IPS-18c (cell line): ENCODE results near the gene PDK2.
"Not testable (repeated sequence)": the region's sequence is repeated elsewhere in the genome, so short reads cannot be mapped to it uniquely, and the experiment has no call there.

Experiments used
- H3K4me3 ChIP-seq: 2 replicates; pipeline ENCODE4 v1.7.0; 2013; ENCODE audit warnings: low read depth, mild to moderate bottlenecking, low read length, moderate library complexity; ENCODE audit not compliant: insufficient read depth
- H3K9me3 ChIP-seq: one replicate; pipeline ENCODE4 v1.6.1; 2013; ENCODE audit warnings: mild to moderate bottlenecking, low read length, moderate library complexity; ENCODE audit not compliant: control insufficient read depth, insufficient read depth

The PDK2 gene

DNA sequence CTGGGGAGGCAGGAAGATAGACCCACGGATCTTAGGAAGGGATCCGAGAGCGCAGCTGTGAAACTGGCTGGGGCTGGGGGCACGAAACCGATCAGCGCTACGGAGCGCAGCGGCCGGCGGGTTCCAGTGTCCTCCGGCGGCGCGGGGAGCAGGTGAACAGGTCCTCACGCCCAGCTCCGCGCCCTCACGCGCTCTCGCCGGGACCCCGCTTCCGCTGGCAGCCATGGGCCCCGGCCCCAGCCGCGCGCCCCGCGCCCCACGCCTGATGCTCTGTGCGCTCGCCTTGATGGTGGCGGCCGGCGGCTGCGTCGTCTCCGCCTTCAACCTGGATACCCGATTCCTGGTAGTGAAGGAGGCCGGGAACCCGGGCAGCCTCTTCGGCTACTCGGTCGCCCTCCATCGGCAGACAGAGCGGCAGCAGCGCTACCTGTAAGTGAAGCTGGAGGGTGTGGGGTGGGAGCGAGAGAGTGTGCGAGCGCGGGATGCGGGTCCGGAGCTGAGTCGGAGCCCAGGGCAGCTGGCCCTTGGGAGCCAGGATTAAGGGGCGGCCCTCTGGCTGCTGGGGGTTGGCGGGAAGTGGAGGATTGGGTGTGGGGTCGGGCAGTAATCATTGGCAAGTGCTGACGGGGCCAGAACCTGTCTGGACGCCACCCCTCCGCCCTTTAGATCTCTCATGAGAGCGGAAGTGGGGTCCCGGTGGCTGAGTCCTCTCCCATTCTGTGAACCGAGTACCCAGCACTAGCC lies 38.8 kb upstream of the PDK2 start:
- Histone ChIP-seq H3K9me3 (no peaks in the 10 kb centered on the region), H3K4me3 (peak overlapping the region; percentile 77)

DNA sequence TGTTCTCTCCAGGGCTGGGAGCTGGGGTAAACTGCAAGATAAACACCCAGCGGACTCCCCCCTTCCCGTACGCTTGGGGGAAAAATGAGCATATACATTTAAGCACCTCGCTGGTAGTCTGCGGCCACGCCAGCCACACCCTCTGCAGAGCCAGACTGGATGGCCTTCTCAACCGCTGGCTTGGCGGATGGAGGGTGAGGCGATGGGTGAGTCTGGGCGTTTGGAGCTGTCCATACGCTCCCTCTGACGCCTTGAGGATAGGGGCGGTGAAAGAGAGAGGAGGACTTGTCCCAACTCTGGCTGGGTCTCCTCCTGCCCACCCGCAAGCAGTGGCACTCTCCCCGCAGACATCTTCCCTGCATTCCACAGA lies 38.2 kb upstream of the PDK2 start:
- Histone ChIP-seq H3K9me3 (no peaks in the 10 kb centered on the region), H3K4me3 (peak overlapping the region; percentile 77)

DNA sequence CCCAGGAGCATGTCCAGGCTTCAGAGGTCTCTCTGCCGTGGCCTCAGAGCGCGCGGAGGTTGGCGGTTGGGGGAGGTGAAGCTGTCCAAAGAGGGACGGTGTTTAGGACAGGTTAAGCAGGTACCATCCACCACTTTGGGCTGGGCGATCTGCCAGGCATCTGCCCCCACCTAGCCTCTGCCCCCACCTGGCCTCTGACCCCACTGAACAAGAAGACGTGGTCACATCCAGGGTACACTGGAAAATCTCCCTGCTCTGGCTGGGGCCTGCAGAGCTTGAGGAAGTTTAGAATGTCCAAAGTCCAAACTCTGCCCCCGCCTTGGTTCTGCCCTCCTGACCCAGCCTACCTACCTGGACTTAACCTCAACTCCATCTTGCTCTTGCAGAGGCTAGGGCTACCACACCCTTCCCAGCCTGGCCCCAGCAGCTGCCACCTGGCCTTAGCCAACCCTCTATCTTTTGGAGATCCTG lies 37.6 kb upstream of the PDK2 start:
- peak overlapping the region; percentile 77 for H3K4me3 ChIP-seq
- no peaks in the 10 kb centered on the region for H3K9me3 ChIP-seq

DNA sequence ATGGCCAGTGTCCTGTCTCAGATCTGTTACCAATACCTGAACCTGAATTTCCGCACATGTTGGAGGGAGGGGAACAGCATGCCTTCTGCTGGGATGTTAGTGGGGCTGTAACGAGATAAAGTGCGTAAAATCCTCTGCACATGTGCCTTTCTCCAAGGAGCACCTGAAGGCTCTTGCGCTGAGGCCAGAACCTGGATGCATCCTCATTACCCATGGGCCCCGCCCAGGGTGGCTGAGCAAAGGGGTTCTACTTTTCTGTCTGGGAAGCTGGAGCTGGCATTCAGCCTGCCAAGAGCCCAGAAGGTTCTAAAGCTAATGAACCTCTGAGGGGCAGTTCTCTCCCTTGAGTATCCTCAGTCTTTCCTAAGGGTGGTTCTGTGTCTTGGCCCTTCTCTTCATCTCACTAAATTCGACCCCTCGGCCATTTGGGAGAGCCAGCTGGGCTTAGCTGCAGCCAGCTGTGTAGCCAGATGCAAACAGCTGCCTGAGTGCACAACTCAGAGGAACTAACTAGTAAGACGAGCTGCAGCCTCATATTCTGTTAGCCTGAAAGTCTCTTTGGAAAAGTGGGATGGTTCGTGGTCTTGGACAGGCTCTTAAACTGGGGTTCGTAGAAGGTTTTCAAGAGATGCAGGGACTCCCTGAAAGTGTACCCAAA lies 36.7 kb upstream of the PDK2 start:
- Histone ChIP-seq H3K4me3 (no peak overlapping the region), H3K9me3 (no peaks in the 10 kb centered on the region)

DNA sequence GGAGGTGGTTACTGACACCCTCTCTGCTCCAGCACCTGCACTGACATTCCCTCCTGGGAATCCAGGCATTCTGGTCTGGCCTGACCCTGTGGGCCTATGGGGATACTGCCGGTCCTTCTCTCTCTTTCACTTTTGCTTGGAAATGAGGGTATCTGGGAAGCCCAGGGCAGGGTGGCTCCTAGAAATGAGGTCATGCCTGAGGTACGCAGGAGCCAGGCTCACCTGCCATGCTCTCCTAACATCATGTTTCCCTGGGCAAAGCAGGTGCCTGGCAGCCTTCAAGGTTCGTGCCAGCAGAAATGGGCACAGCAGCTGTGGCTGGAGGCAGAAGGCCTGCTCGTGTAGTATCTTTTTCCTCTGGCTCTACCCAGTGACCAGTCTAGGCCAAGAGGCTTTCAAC lies 35.9 kb upstream of the PDK2 start:
- no peaks in the 10 kb centered on the region for H3K9me3 ChIP-seq
- H3K4me3 ChIP-seq, result no peak overlapping the region

DNA sequence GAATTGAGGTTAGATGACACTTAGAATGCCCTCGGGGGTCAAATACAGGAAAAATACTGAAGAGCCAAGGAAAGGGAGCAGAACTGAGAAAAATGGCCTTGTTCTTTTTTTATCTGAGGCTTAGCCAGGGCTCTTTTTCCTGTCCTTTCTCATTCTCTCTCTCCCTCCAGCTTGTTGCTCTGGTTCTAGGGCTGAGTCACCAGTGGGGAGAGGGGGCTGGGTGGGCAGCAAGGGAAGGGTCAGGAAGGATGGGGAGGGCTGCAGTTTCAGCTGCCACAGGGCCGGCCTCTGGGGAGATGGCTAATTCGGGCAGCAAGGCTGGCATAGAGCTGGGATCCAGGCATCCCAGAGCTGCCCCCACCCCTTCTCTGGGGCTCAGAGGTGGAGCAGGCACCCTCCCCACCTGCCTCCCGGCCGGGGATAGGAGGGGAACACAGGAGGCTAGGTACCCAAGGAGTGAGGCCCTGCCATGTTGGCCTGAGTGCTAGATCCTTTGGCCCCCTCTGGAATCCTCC lies 35.3 kb upstream of the PDK2 start:
- H3K4me3 ChIP-seq, result no peak overlapping the region
- no peaks in the 10 kb centered on the region for H3K9me3 ChIP-seq

DNA sequence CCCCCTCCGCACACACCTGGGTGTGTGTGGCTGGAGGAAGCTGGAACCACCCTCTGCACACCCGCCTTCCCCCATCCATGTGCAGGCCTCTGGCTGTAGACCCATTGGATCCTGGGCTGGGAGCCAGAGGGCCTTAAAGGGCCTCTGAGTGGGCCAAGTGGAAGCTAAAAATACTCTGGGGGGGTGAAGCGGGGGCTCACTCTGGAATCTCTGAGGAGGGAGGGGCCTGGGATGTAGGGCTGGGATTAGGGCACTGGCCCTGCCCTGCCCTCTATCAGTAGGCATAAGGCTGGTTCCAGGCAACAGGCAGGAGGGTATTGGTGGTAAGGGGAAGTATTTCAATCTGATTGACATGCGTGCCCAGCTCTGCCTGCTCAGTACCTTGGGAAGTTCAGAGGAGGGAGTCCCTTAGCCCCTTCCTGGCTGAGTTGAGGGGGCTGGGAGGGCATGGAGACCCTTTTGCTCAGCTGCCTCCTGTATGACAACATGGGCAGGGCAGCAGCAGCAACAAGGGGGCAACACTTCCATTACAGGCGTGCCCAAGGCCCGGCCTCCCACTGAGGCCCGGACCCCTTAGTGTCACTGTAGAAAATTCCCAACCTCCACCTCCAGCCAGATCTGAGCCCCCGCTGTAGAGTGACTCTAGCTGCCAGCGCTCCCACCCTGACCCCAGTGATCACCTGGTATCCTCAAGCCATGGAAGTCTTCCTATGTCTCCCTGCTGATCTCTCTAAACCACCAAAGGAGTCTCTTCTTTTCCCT lies 34.0 kb upstream of the PDK2 start:
- no peaks in the 10 kb centered on the region for H3K9me3 ChIP-seq
- H3K4me3 ChIP-seq, result no peak overlapping the region

DNA sequence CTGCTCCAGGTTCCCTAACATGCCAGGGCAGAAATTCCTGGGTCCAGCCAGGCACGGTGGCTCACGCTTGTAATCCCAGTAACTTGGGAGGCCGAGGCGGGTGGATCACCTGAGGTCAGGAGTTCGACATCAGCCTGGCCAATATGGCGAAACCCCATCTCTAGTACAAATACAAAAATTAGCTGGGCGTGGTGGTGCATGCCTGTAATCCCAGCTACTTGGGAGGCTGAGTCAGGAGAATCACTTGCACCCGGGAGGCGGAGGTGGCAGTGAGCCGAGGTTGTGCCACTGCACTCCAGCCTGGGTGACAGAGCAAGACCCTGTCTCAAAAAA lies 33.5 kb upstream of the PDK2 start:
- H3K4me3 ChIP-seq, H3K9me3 ChIP-seq: not testable (repeated sequence)

DNA sequence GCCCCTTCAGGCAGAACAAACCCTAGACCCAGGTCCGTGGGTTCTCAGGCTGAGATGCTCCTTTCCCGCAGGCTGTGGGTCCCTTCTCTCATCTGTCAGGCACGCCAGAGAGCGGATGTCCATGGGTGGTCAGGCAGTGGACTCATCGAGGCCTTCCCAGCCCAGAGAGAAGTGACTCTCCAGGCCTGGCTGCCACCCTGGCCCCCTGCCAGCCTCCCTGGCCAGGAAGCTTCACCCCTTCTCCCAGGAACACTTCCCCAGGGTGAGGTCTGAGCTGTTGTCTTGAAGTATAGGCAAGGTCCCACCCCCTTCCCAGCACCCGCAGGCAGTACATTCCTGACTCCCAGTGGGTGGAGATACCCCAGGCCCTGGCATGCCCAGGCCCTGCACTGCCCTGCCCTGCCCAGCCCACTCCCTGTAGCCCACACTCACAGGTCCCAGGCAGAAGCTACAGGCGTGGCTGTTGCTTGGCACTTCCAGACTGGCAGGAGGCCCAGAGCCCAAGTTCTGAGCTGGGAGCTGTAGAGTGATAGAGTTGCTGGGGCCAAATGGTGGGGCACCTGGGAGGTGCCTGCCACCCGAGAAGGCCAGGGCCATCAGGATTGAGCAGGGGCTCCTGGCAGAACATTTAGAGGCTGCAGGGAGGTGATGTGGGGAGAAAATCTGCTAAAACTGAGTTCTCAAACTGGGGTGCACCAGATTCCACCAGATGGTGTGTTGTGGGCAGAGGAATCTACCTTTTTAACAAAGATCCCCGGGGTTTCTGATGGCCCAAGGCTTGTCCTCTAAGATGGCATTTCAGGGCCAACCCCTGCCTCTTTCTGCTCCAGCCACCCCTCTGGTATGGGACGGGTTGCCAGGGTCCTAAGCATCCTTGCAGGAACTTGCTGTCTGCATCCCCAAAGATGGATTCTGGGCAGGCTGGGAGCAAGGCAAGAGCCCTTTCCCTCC lies 32.6 kb upstream of the PDK2 start:
- Histone ChIP-seq H3K9me3 (no peaks in the 10 kb centered on the region), H3K4me3 (no peak overlapping the region)

DNA sequence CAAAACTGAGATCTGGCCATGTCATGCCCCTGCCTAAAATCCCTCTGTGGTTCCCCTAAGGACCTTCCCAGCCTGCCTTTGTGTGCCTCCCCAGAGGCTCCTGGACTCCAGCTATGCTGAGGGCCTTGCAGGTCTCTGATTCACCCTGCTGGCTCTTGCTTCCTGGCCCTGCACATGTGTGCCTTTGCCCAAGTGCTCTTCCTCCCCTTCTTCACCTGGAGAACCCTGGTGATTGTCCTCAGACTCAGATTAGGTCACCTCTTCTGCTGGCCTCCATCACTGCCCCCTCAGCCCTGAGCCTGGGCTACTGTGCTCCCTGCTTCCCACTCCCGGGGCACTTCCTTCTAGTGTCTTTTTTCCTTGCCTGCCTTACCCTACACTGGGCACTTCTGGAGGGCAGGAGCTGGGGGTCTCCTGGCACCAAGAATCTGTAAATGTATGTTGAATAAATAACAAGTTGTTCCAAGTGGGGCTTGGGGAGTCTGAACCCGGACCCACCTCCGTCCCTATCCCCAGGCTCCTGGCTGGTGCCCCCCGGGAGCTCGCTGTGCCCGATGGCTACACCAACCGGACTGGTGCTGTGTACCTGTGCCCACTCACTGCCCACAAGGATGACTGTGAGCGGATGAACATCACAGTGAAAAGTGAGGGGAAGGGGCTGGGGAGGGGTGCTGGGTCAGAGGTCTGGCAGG lies 31.4 kb upstream of the PDK2 start:
- Histone ChIP-seq H3K4me3 (no peak overlapping the region), H3K9me3 (no peaks in the 10 kb centered on the region)

DNA sequence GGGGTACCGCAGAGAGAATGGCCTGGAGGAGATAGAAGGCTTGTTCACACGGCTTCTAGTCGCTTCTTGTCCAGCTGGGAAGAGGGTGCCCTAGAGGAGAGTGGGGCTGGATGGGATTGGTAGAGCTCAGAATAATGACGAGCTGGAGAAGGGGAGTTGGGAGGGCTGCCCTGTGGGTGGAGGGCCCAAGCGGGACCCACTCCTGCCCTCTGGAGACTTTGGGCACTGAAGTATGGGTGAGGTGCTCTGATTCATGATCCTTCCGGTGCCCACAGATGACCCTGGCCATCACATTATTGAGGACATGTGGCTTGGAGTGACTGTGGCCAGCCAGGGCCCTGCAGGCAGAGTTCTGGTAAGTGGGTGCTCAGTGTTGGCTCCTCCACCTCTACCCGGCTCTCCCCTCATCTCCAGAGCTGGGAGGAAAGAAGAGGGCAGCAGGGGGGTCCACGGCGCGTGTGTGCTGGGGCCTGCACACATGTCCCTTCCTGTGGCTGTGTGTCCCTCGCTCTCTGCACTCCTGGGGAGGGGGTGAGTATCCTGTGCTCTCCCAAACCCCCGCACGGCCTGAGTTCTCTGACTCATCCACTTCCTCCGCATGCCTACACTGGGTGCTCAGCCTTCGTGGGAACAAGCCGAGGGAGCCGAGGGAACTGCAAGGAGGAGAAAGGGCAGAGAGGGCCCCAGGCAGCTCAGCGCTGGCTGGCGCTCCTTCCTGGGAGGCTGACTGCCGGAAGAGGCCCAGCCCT lies 30.7 kb upstream of the PDK2 start:
- no peaks in the 10 kb centered on the region for H3K9me3 ChIP-seq
- no peak overlapping the region for H3K4me3 ChIP-seq

DNA sequence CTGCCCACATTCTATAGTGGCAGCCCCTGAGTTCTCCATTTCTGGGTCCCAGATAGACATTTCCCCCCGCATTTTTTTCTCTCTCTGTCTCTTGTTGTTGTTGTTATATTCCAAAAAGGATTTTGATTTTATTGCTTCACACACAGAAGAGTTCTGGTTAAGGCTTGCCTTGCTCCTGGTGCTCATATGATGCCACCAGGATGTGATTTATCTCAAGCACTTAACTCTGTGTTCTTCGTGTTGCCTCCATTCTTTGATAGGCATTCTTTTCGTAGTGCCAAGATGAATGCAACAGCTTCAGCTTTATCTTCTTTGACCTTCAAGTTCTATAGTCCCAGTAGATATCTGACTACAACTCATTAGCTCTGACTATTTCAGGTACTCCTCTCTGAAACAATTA lies 30.1 kb upstream of the PDK2 start:
- Histone ChIP-seq H3K4me3 (no peak overlapping the region), H3K9me3 (no peaks in the 10 kb centered on the region)

DNA sequence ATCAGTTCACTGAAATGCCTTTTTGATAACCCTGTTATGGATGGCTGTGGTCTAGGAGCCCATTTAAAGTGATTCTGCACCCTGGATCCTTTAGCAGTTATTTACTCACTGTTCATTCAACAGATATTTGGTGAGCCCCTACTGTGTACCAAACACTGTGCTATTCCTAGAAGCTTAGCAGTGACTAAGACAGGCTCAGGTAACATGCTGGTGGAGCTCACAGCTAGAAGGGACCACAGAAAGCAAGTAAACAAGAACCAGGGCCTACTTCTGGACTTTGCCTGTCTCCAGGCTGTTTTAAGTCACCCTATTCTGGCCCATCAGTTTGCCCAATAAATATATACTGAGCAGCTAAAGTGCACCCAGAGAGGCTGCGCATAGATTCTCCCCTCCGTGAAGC lies 28.2 kb upstream of the PDK2 start:
- Histone ChIP-seq H3K9me3 (no peaks in the 10 kb centered on the region), H3K4me3 (no peak overlapping the region)

DNA sequence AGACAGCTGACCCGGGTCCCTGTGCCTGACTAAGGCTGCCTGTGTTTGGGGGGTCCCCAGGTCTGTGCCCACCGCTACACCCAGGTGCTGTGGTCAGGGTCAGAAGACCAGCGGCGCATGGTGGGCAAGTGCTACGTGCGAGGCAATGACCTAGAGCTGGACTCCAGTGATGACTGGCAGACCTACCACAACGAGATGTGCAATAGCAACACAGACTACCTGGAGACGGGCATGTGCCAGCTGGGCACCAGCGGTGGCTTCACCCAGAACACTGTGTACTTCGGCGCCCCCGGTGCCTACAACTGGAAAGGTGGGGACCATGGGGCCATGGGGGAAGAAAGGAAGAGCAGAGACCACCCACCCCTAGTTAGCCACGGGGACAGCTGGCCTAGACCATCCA lies 27.2 kb upstream of the PDK2 start:
- Histone ChIP-seq H3K9me3 (no peaks in the 10 kb centered on the region), H3K4me3 (no peak overlapping the region)

DNA sequence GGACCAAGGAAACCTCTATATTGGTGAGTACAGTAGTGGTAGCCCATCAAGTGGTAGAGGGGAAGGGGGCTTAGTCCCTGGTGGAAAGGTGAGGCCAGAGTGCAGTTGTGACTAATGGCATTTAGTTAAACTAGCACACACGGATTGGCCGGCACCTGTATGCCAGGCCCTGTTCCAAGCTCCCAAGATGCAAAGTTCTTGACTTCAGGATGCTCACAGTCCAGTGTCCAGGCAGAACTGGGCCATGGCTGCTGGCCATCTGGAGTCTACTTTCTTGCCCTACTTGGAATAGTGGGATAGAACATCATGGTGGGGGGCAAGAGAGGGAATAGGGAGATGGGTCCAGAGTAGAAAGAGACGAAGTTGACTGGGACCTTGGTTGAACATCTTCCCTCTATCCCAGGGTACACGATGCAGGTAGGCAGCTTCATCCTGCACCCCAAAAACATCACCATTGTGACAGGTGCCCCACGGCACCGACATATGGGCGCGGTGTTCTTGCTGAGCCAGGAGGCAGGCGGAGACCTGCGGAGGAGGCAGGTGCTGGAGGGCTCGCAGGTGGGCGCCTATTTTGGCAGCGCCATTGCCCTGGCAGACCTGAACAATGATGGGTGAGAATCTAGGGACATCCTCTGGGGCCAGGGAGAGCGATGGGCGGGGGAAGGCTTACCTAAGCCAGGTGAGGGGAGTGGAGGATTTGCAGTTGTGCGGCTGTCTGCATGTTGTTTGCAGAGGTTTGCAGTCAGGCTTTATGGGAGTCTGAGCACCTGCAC lies 24.1 kb upstream of the PDK2 start:
- no peaks in the 10 kb centered on the region for H3K9me3 ChIP-seq
- no peak overlapping the region for H3K4me3 ChIP-seq
